ENCODE results near the gene C17orf114.
"Not testable (repeated sequence)": the region's sequence is repeated elsewhere in the genome, so short reads cannot be mapped to it uniquely, and the experiment has no call there.

C17orf114 gene

DNA sequence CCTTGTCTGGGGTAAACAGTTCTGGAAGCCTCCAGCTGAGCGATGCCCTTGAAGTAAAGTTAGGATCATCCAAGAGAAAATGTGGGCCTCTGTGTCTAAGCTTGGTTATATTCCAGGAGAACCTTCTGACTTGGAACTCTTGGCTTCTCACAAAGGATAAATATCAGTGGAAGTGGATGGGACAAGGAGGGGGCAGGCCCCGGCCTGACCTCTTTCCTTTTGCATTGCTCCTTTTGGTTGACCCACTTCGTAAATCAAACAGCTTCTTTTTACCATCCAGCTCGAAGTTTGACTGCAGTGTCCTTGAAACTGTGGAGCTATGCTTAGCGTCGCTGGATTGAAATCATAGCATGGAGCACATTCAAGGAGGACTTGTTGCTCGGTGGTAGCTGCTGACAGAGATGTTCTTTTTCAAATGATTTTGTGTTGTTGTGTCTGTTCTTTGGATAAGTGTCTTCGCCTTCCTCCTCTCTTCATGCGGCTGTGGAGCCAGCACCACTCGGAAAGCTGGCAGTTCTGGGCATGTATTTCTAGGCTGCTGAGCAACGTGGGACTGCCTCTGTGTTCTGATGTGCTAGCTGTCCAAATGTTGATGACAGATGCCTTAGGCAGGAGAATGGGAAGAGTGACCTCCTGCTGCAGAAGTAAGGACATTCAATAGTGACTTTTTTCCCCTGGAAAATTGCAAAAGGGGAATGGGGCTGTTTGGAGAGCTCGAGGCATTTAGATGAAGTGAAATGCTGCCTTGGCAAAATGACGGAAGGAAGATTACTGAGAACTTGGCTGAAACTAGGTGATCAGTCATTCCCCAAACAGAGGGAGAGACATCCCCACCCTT is 35.6 kb upstream of the C17orf114 start:
- no peak for TF ChIP-seq CTCF (IDR thresholded peaks at IDR 0.05; ENCODE audit: low read depth, low read length, missing control alignments)
- in situ Hi-C loops (cut with HindIII; ENCODE audit: low sequenced_read_pairs) = loop anchor here (5.0 kb wide), 1 partner anchor 50 kb away; the partner anchor contains the start of genes GLTPD2 and VMO1
- no peak for DNase-seq (ENCODE audit: low read depth)
- no peak overlapping the region for H3K4me3 ChIP-seq (ENCODE audit: low read depth, low read length)

- DNase-seq (ENCODE audit: low read depth) = no peak
- no peak for TF ChIP-seq CTCF (IDR thresholded peaks at IDR 0.05; ENCODE audit: low read depth, low read length, missing control alignments)
- in situ Hi-C loops (cut with HindIII; ENCODE audit: low sequenced_read_pairs) = loop anchor here (5.0 kb wide), 1 partner anchor 49 kb away; the partner anchor contains the start of genes GLTPD2 and VMO1
- H3K4me3 ChIP-seq (ENCODE audit: low read depth, low read length) = no peak overlapping the region
Observed at GRCh38 chr17:4836221-4836620, 34.1 kb upstream of the C17orf114 start.

GRCh38 chr17:4834681-4835020 is 32.5 kb upstream of the C17orf114 start:
- TF ChIP-seq CTCF (IDR thresholded peaks at IDR 0.05; ENCODE audit: low read depth, low read length, missing control alignments) = no peak
- DNase-seq (ENCODE audit: low read depth) = no peak
- in situ Hi-C loops (cut with HindIII; ENCODE audit: low sequenced_read_pairs) = loop anchor here (5.0 kb wide), 1 partner anchor 47 kb away; the partner anchor contains the start of genes GLTPD2 and VMO1
- H3K4me3 ChIP-seq (ENCODE audit: low read depth, low read length) = peak overlapping the region; percentile 85

- in situ Hi-C loops (cut with HindIII; ENCODE audit: low sequenced_read_pairs) = no loop called here
- no peak for DNase-seq (ENCODE audit: low read depth)
- no peak for TF ChIP-seq CTCF (IDR thresholded peaks at IDR 0.05; ENCODE audit: low read depth, low read length, missing control alignments)
- peak overlapping the region; percentile 85 for H3K4me3 ChIP-seq (ENCODE audit: low read depth, low read length)
Observed at GRCh38 chr17:4833941-4834680, 32.0 kb upstream of the C17orf114 start.

- in situ Hi-C loops (cut with HindIII; ENCODE audit: low sequenced_read_pairs) = no loop called here
- no peak for TF ChIP-seq CTCF (IDR thresholded peaks at IDR 0.05; ENCODE audit: low read depth, low read length, missing control alignments)
- H3K4me3 ChIP-seq (ENCODE audit: low read depth, low read length) = peak within 1 kb of the TSS; percentile 85
- DNase-seq (ENCODE audit: low read depth) = peak; percentile 82
Observed at GRCh38 chr17:4833178-4833940, 31.2 kb upstream of the C17orf114 start, which contains the start of gene MINK1. Gene MINK1 (plus strand): TSS chr17:4833340. CDS start chr17:4833584, 244 bp downstream.

- in situ Hi-C loops (cut with HindIII; ENCODE audit: low sequenced_read_pairs); DNase-seq (ENCODE audit: low read depth): not testable (repeated sequence)
- peak overlapping the region; percentile 85 for H3K4me3 ChIP-seq (ENCODE audit: low read depth, low read length)
Observed at GRCh38 chr17:4832829-4833177, 30.7 kb upstream of the C17orf114 start.
